Subcutaneous abdominal adipose tissue (tissue), 5 donors: Measurements from ENCODE around the gene TTLL8.
A peak's percentile ranks its signal among the peaks of the same experiment; 100 is the strongest.

ENCODE experiments used
- H3K27ac ChIP-seq: one replicate; pipeline ENCODE4 v1.7.0; 2013; ENCODE audit warnings: low read depth, mild to moderate bottlenecking, inconsistent platforms, low read length, moderate library complexity
- H3K27me3 ChIP-seq, 5 donors: one replicate each; pipeline ENCODE4 v1.7.0; 2013; ENCODE audit warnings: low read length in 5 of 5, inconsistent platforms in 1 of 5; ENCODE audit not compliant: control insufficient read depth in 5 of 5, insufficient read depth in 4 of 5
- H3K36me3 ChIP-seq, 5 donors: one replicate each; pipeline ENCODE4 v1.7.0; 2013; ENCODE audit warnings: low read length in 5 of 5; ENCODE audit not compliant: control insufficient read depth in 5 of 5, insufficient read depth in 5 of 5
- H3K4me1 ChIP-seq, 5 donors: one replicate each; pipeline ENCODE4 v1.7.0; 2013; ENCODE audit warnings: low read length in 5 of 5, mild to moderate bottlenecking in 3 of 5, moderate library complexity in 1 of 5; ENCODE audit not compliant: control insufficient read depth in 5 of 5, insufficient read depth in 5 of 5
- H3K4me3 ChIP-seq, 5 donors: one replicate each; pipeline ENCODE4 v1.7.0; 2013; ENCODE audit warnings: low read length in 5 of 5, low read depth in 1 of 5
- H3K9ac ChIP-seq, 5 donors: one replicate each; pipeline ENCODE4 v1.7.0; 2013; ENCODE audit warnings: low read length in 5 of 5, mild to moderate bottlenecking in 4 of 5, moderate library complexity in 3 of 5
- H3K9me3 ChIP-seq, 5 donors: one replicate each; pipeline ENCODE4 v1.7.0; 2013; ENCODE audit warnings: low read length in 5 of 5; ENCODE audit not compliant: control insufficient read depth in 5 of 5
- donor health status: healthy.
- donor health status: healthy.
- donor health status: healthy.
- donor health status: healthy.
- donor health status: healthy.

The TTLL8 gene

DNA sequence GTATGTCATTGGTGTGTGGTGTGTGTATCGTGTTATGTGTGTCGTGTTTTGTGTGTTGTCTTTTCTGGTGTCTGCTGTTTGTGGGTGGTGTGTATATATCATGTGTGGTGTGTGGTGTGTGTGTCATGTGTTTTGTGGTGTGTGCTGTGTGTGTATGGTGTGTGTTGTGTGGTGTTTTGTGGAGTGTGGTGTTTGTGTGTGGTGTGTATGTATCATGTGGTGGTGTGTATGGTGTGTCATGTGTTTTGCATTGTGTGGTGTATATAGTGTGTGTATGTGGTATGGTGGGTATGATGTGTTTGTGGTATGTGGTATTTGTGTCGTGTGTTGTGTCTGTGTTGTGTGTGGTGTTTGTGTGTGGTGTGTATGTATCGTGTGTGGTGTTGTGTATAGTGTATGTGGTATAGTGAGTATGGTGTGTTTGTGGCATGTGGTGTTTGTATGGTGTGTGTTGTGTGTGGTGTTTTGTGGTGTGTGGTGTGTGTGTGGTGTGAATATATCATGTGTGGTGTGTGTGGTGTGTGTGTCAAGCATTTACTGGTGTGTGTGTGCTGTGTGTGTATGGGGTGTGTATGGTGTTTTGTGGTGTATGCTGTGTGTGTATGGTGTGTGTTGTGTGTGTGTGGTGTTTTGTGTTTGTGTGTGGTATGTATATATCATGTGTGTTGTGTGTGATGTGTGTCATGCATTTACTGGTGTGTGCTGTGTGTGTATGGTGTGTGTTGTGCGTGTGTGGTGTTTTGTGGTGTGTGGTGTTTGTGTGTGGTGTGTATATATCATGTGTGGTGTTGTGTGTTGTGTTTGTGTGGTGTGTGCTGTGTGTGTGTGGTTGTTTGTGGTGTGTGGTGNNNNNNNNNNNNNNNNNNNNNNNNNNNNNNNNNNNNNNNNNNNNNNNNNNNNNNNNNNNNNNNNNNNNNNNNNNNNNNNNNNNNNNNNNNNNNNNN lies 84.8 kb downstream of the TTLL8 start:
- no peak overlapping the region for H3K9ac ChIP-seq
- no peaks in the 10 kb centered on the region for H3K9me3 ChIP-seq
- H3K4me1 ChIP-seq, result peaks cover 3 to 51% (median 31%) of the 10 kb centered on the region in 5 donors
- H3K27me3 ChIP-seq, result no peaks in the 10 kb centered on the region
- H3K36me3 ChIP-seq, result no peaks in the 10 kb centered on the region
- H3K27ac ChIP-seq, result no peak overlapping the region
- no peak overlapping the region for H3K4me3 ChIP-seq

DNA sequence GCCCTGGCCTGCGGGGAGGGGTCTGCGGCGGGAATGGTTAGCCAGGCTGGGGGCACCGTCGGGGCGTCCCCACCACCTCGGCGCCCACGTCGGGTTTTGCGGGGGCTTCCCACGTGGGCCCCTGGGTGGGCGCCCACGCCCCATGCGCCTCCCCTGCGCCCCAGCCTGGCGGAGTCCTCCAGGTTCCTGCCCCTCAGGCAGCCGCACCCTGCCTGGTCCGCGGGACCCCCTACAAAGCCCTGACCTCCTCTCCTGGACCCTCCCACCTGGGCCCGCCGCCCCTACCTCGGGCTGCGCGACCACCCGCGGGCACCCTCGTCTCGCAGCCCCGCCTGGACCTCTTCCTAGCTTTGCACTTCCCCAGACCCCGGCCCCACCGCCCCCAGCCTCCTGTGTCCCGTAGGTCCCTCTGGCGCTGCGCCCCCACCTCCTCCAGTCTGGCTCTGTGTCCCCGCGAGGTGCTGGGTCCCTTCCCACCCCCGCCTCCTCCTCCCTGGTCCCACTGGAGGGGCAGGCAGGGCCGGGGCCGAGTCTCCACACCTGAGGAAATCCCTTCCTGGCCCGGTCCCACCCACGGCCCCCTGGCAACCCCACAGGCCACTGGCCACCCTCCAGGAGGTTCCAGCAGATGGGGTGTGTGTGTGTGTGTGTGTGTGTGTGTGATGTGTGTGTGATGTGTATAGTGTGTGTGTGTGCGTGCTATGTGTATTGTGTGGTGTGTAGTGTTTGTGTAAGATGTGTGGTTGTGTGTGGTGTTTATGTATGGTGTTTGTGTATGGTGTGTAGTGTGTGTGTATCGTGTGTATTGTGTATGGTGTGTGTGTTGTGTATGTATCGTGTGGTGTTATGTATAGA lies 85.7 kb downstream of the TTLL8 start:
- Histone ChIP-seq H3K27me3 (no peaks in the 10 kb centered on the region), H3K27ac (no peak overlapping the region), H3K9me3 (no peaks in the 10 kb centered on the region), H3K4me3 (peak overlapping the region in 3 of 5 donors; percentile 32 to 66 (median 48)), H3K4me1 (peaks cover 5 to 60% (median 40%) of the 10 kb centered on the region in 5 donors), H3K9ac (peak overlapping the region in 1 of 5 donors; percentile 78), H3K36me3 (no peaks in the 10 kb centered on the region)

DNA sequence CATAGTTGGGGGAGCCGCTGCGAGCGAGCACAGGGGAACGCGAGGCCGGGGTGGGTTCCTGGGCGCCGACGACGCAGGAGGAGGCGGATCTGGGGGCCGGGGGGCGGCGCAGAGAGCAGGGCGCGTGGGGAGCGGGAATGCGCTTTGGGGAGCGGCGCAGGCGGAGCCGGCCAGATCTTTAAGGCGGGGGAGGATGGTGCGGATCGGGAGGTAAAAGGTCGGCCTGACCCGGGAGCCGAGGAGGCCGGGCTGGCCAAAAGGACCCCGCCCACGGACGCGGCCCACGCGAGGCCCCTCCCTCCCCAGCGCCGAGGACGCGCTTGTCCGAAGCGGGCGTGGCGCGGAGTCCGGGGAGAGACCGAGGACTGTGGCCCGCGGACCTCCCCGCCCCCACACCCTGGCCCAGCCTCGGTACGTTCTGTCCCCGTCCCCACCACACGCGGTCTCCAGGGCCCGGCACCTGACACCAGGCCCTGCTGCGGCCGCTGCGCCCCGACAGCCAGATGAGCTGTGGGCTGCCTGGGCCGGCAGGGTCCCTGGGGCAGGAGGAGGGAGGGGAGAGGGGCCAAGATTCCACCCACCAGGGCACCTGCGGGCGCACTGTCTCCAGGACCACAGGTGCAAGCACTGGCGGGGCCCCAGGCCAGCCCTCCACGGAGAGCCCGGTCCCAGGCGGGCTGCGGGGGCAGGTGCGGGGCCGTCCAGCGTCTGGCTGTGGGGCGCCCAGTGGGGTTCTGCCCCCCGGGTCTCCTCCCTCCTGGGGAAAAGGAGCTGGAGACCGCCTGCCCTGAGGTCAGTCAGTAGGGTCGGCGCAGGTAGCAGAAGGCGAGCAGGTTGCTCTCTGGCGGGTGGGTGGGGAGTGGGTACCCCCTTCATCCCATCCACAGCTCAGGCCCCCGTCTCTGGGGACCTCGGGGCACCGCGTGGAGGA lies 86.6 kb downstream of the TTLL8 start:
- Histone ChIP-seq H3K4me1 (peaks cover 5 to 69% (median 49%) of the 10 kb centered on the region in 5 donors), H3K4me3 (peak overlapping the region in 4 of 5 donors; percentile 44 to 66 (median 50)), H3K9ac (peak overlapping the region in 3 of 5 donors; percentile 58 to 78 (median 66)), H3K36me3 (no peaks in the 10 kb centered on the region), H3K27me3 (no peaks in the 10 kb centered on the region), H3K9me3 (no peaks in the 10 kb centered on the region), H3K27ac (peak overlapping the region; percentile 98)

DNA sequence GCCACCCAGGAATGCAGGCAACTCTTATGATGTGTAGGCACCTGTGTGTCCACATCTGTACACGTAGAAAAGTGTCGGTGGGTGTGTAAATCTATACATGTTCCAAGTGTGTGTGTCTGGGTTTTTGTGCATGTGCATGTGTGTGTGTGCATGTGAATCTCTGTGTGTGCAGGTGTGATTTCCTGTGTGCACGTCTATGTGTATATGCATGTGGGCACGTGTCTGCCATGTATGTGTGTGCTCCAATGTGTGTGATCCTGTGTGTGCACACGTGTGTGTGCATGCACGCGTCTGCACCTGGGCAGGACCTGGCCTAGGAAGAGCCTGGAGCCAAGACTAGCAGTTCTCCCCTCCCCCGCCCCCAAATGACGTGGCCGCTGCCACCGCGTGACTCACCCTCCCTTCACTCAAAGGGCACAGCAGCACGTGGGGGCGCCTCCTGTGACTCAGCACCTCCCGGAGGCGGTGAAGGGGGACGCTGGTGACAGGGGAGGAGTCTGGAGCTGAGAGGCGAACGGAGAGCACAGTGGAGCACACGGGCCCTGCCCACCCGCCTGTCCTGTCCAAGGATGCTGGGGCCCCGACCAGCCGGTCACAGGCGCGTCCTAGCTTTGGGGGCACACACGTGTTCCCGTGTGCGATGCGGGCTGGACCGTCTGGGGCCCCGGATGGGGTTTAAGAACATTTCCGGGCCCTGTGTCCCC lies 87.4 kb downstream of the TTLL8 start:
- no peaks in the 10 kb centered on the region for H3K27me3 ChIP-seq
- peak overlapping the region; percentile 15 to 66 (median 44) for H3K4me3 ChIP-seq
- H3K9me3 ChIP-seq, result no peaks in the 10 kb centered on the region
- H3K36me3 ChIP-seq, result peaks cover 0 to under 1% (median 0%) of the 10 kb centered on the region in 5 donors
- H3K4me1 ChIP-seq, result peaks cover 7 to 76% (median 56%) of the 10 kb centered on the region in 5 donors
- peak overlapping the region; percentile 98 for H3K27ac ChIP-seq
- peak overlapping the region in 4 of 5 donors; percentile 48 to 78 (median 62) for H3K9ac ChIP-seq

DNA sequence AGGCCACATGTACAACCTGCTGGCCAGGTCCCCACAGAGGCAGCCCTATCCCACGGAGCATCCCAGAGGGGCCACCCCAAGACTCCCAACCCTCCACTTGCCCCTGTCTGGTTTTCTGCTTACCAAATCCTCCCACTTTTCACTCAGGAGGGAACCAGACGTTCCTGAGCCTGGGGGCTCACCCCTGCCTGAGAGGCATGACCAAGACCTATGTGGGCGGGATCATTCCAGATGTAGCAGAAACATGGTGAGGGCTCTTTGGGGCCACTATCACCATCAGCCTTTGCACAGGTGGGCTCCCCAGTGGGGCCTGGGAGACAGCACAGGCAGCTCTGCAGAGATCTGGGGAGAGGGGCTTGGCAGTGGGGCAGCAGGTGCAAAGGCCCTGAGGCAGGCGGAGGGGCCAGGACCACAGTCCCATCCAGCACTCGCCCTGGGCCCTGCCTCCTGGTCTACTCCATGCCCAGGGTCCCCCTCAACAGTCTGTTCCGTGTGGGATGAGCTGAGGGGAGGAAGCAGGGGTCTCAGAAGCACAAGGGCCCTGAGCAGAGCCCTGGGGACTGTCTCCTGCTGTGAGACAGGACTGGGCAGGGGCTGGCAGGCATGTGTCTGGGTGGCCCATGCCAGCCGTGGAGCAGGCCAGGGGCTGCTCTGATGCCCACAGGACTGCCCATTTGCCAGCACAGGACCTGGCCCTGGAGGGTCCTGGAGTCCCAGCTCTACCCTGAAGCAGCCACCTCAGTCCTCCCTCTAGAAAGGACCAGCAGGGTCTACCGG lies 88.2 kb downstream of the TTLL8 start:
- Histone ChIP-seq H3K4me1 (peaks cover 7 to 79% (median 60%) of the 10 kb centered on the region in 5 donors), H3K27ac (peak overlapping the region; percentile 98), H3K36me3 (peaks cover 0 to 6% (median 0%) of the 10 kb centered on the region in 5 donors), H3K9ac (peak overlapping the region; percentile 28 to 78 (median 44)), H3K27me3 (no peaks in the 10 kb centered on the region), H3K9me3 (no peaks in the 10 kb centered on the region), H3K4me3 (peak overlapping the region in 1 of 5 donors; percentile 66)

DNA sequence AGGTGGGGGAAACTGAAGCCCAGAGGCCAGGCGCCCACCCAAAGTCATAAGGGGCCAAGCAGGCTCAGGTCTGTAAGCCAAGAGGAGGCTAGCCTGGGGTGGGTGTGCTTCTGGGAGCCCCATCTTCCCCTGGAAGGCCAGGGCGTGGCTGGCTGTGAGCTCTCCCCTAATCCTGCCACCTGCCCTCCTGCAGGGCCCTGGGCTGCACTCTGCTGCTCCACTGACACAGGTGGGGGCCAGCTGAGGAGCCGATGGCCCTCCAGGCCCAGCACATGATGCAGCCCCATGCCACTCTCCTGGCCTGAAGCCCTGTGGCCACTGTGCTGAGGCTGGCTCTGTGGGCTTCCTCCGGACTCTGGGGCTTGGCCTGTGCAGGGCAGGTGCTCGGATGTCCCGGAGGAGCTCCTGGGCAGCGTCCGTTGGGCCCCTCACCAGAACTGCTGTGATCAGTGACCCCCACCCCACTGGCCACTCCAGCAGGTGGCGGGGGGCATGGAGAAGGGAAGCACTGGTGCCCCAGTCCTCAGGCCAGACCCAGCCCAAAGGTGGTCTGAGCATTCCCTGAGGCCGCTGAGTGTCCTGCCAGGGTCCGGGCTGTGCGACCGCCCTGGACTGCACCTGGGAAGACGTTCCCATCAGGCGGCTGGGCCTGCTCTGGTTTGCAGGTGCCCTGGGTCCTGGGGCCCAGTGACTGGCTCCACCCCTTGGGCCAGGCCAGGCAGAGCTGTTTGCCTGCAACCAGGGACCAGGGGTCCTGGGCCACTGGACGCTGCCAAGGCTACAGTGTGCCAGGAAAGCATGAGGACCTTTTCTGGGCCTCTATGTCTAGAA lies 89.1 kb downstream of the TTLL8 start:
- peaks cover 0 to 14% (median 5%) of the 10 kb centered on the region in 5 donors for H3K36me3 ChIP-seq
- peaks cover 8 to 88% (median 69%) of the 10 kb centered on the region in 5 donors for H3K4me1 ChIP-seq
- no peaks in the 10 kb centered on the region for H3K27me3 ChIP-seq
- H3K27ac ChIP-seq, result peak overlapping the region; percentile 98
- peak overlapping the region in 3 of 5 donors; percentile 8 to 78 (median 28) for H3K9ac ChIP-seq
- H3K4me3 ChIP-seq, result no peak overlapping the region
- H3K9me3 ChIP-seq, result no peaks in the 10 kb centered on the region
